Keratinocyte (primary cell): ENCODE data around the gene XRRA1. TPM values are rescaled to one million over a fixed set of nuclear protein-coding genes. Genes with fewer than 3 reads are reported as not detected.

ENCODE experiments used
- DNase-seq: peaks from one replicate; pipeline ENCODE4 v3.0.0-alpha.2; 2011; ENCODE audit warnings: low read depth, missing footprints, low spot score
- FAIRE-seq: peaks from 2 replicates; lab custom pipeline; 2011; peaks lifted over from hg19 to GRCh38; lab: Jason Lieb, UNC
- H2AFZ ChIP-seq: 2 replicates; pipeline ENCODE4 v1.6.0; 2012; ENCODE audit warnings: low read length, control low read depth, inconsistent platforms; ENCODE audit not compliant: control insufficient read depth
- H3K27ac ChIP-seq: 2 replicates; pipeline ENCODE4 v1.5.1; 2011; ENCODE audit warnings: low read length; ENCODE audit not compliant: control insufficient read depth, insufficient read depth
- H3K27me3 ChIP-seq: 3 replicates; pipeline ENCODE4 v1.6.0; 2011; ENCODE audit warnings: low read length; ENCODE audit not compliant: control insufficient read depth, insufficient read depth; ENCODE audit errors: extremely low read depth
- H3K36me3 ChIP-seq, 2 experiments: 2 replicates in 1 of 2; 3 replicates in 1 of 2; pipeline ENCODE4 v1.5.1; 2011; ENCODE audit warnings: low read length in 2 of 2, mild to moderate bottlenecking in 1 of 2; ENCODE audit not compliant: control insufficient read depth in 2 of 2, insufficient read depth in 2 of 2; ENCODE audit errors: extremely low read depth in 1 of 2
- H3K4me1 ChIP-seq: 3 replicates; pipeline ENCODE4 v1.5.1; 2011; ENCODE audit warnings: low read length; ENCODE audit not compliant: control insufficient read depth, insufficient read depth; ENCODE audit errors: extremely low read depth
- H3K4me2 ChIP-seq: 3 replicates; pipeline ENCODE4 v1.6.0; 2011; ENCODE audit warnings: low read depth, low read length; ENCODE audit not compliant: control insufficient read depth, insufficient read depth; ENCODE audit errors: extremely low read depth
- H3K4me3 ChIP-seq, 3 experiments: fragments of 200-600 bp in 1 of 3; sonication (generic) in 1 of 3; 2 replicates in 2 of 3; 3 replicates in 1 of 3; pipeline ENCODE4 v1.5.1; 2011 to 2016; ENCODE audit warnings: low read length in 3 of 3, mild to moderate bottlenecking in 3 of 3, control low read depth in 2 of 3, inconsistent platforms in 1 of 3, low read depth in 1 of 3, mixed read lengths in 1 of 3, mixed run types in 1 of 3, moderate library complexity in 1 of 3; ENCODE audit not compliant: control insufficient read depth in 2 of 3, insufficient read depth in 2 of 3; ENCODE audit errors: extremely low read depth in 1 of 3
- H3K79me2 ChIP-seq: 2 replicates; pipeline ENCODE4 v1.6.0; 2012; ENCODE audit warnings: low read length; ENCODE audit not compliant: control insufficient read depth, insufficient read depth
- H3K9ac ChIP-seq: 3 replicates; pipeline ENCODE4 v1.6.0; 2011; ENCODE audit warnings: low read length; ENCODE audit not compliant: control insufficient read depth, insufficient read depth; ENCODE audit errors: extremely low read depth
- H3K9me1 ChIP-seq: 3 replicates; pipeline ENCODE4 v1.6.0; 2011; ENCODE audit warnings: low read length; ENCODE audit not compliant: control insufficient read depth, insufficient read depth; ENCODE audit errors: extremely low read depth
- H3K9me3 ChIP-seq: 2 replicates; pipeline ENCODE4 v1.5.1; 2012; ENCODE audit warnings: low read depth, low read length; ENCODE audit not compliant: control insufficient read depth
- H4K20me1 ChIP-seq: 3 replicates; pipeline ENCODE4 v1.6.0; 2011; ENCODE audit warnings: low read length; ENCODE audit not compliant: control insufficient read depth, insufficient read depth; ENCODE audit errors: extremely low read depth
- EZH2 ChIP-seq: IDR thresholded peaks from one replicate; pipeline ENCODE4 v1.6.1; 2012; ENCODE audit warnings: inconsistent platforms, mild to moderate bottlenecking, low read length, moderate library complexity
- dilution Hi-C: fragments of 300-500 bp; cut with MboI; formaldehyde crosslinking; loops from one replicate; pipeline ENCODE4 v1.7.0; 2020; ENCODE audit warnings: low sequenced_read_pairs; ENCODE audit not compliant: extremely low pct_ligation_motif_present
- polyA plus RNA-seq, 5 experiments: library from polyadenylated mRNA; depleted of rRNA in 3 of 5; stranded (reverse) in 3 of 5; stranded (forward) in 1 of 5; unstranded in 1 of 5; fragments of >200 nt; gene quantifications; 1 replicate in 1 of 5; 2 replicates in 3 of 5; 3 replicates in 1 of 5; pipeline versions ENCODE4 v1.2.1 to v1.2.3, GENCODE V29; 2011 to 2012; ENCODE audit warnings: missing spikeins in 2 of 5, low read depth in 1 of 5, low replicate concordance in 1 of 5
- TF ChIP-seq, protein P1 (sequence below), 3 experiments: IDR thresholded peaks in 1 of 3; conservative IDR thresholded peaks in 1 of 3; optimal IDR thresholded peaks in 1 of 3; 2 replicates in 2 of 3; 3 replicates in 1 of 3; pipeline versions ENCODE3 to v1.5.1; 2011; ENCODE audit warnings: low read length in 3 of 3, mild to moderate bottlenecking in 3 of 3, moderate library complexity in 2 of 3, control low read depth in 1 of 3, inconsistent platforms in 1 of 3; ENCODE audit not compliant: insufficient read depth in 2 of 3; ENCODE audit errors: extremely low read depth in 1 of 3

Gene XRRA1
- polyA plus RNA-seq, 1 donor (not counting 4 experiments of a cell fraction or from before 2014, with no cell fraction given), result 9.1 TPM

DNA sequence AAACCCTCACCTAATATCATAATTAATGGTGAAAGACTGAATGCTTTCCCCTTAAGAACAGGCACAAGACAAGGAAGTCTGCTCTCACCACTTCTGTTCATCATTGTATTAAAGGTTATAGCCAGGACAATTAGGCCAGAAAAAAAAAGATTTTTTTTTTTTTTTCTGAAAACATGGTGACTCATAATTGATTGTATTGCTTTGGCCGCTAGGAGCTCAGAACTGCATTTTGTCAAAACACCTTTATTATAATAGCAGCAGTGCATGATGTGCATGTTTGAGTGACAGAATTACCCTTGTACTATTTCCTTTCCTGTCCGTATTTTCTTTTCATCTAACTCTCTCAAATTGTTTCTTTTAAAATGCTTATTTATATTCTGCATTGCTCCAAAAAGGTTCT is 102.1 kb downstream of the XRRA1 start:
- no peak overlapping the region for H3K4me2 ChIP-seq
- no peaks in the 10 kb centered on the region for H3K9me1 ChIP-seq
- no peak overlapping the region for H3K27ac ChIP-seq
- no peak for FAIRE-seq
- no peaks in the 10 kb centered on the region for H3K9me3 ChIP-seq
- H3K36me3 ChIP-seq, result peaks cover 18 to 24% of the 10 kb centered on the region in 2 experiments
- no peaks in the 10 kb centered on the region for H3K79me2 ChIP-seq
- DNase-seq, result no peak
- peaks cover 5% of the 10 kb centered on the region for H3K4me1 ChIP-seq
- no peak overlapping the region for H3K9ac ChIP-seq
- H3K4me3 ChIP-seq, result no peak overlapping the region
- TF ChIP-seq, protein P1, sequence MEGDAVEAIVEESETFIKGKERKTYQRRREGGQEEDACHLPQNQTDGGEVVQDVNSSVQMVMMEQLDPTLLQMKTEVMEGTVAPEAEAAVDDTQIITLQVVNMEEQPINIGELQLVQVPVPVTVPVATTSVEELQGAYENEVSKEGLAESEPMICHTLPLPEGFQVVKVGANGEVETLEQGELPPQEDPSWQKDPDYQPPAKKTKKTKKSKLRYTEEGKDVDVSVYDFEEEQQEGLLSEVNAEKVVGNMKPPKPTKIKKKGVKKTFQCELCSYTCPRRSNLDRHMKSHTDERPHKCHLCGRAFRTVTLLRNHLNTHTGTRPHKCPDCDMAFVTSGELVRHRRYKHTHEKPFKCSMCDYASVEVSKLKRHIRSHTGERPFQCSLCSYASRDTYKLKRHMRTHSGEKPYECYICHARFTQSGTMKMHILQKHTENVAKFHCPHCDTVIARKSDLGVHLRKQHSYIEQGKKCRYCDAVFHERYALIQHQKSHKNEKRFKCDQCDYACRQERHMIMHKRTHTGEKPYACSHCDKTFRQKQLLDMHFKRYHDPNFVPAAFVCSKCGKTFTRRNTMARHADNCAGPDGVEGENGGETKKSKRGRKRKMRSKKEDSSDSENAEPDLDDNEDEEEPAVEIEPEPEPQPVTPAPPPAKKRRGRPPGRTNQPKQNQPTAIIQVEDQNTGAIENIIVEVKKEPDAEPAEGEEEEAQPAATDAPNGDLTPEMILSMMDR (optimal IDR thresholded peaks at IDR 0.05 in 1 of 3, IDR thresholded peaks at IDR 0.05 in 1 of 3, conservative IDR thresholded peaks at IDR 0.05 in 1 of 3; ENCODE audit: extremely low read depth in 1 of 3, insufficient read depth in 2 of 3, low read length in 3 of 3), result no peak
- TF ChIP-seq EZH2, result no peak
- dilution Hi-C loops, result no loop called here
- no peaks in the 10 kb centered on the region for H4K20me1 ChIP-seq
- no peaks in the 10 kb centered on the region for H3K27me3 ChIP-seq
- no peak overlapping the region for H2AFZ ChIP-seq

DNA sequence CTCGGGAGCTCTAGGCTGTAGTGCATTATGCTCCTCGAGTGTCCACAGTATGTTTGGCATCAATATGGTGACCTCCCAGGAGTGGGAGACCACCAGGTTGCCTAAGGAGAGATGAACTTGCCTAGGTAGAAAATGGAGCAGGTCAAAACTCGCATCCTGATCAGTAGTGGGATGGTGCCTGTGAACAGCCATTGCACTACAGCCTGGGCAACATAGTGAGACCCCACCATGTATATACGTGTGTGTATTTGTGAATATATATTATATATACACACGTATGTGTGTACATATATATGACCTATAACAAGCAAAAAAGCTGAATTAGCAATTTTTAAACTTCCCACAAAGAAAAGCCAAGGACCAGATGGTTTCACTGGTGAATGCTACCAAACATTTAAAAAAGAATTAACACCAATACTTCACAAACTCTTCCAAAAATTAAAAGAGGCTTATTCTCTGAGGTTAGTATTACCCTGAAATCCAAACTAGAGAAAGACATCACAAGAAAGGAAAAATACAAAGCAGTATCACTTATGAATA is 102.8 kb downstream of the XRRA1 start:
- dilution Hi-C loops, result no loop called here
- TF ChIP-seq, protein P1 (optimal IDR thresholded peaks at IDR 0.05 in 1 of 3, IDR thresholded peaks at IDR 0.05 in 1 of 3, conservative IDR thresholded peaks at IDR 0.05 in 1 of 3; ENCODE audit: extremely low read depth in 1 of 3, insufficient read depth in 2 of 3, low read length in 3 of 3), result no peak
- peaks cover 16% of the 10 kb centered on the region in 2 experiments for H3K36me3 ChIP-seq

More for the DNA sequence above, 102.8 kb downstream of the XRRA1 start:
- peaks cover 5% of the 10 kb centered on the region for H3K4me1 ChIP-seq
- DNase-seq, result no peak
- no peak for FAIRE-seq
- no peaks in the 10 kb centered on the region for H3K9me1 ChIP-seq
- H3K27ac ChIP-seq, result no peak overlapping the region
- no peaks in the 10 kb centered on the region for H3K79me2 ChIP-seq
- H4K20me1 ChIP-seq, result no peaks in the 10 kb centered on the region
- H3K4me3 ChIP-seq, result no peak overlapping the region
- no peak overlapping the region for H3K4me2 ChIP-seq
- no peak overlapping the region for H3K9ac ChIP-seq
- H3K27me3 ChIP-seq, result no peaks in the 10 kb centered on the region
- no peak overlapping the region for H2AFZ ChIP-seq
- no peaks in the 10 kb centered on the region for H3K9me3 ChIP-seq
